Vagina (tissue), 2 donors: ENCODE data around the gene POLR1B.
A peak's percentile ranks its signal among the peaks of the same experiment; 100 is the strongest.

ENCODE experiments used
- CTCF ChIP-seq, 3 experiments: fragments of 450-650 bp in 2 of 3; fragments of 200-600 bp in 1 of 3; sonication (generic) in 1 of 3; IDR thresholded peaks; one replicate each; pipeline ENCODE4 v1.5.1; 2017 to 2019; ENCODE audit warnings: antibody characterized with exemption in 3 of 3, mild to moderate bottlenecking in 2 of 3, moderate library complexity in 2 of 3
- POLR2AphosphoS5 ChIP-seq, 2 donors: sonication (generic); formaldehyde crosslinking; IDR thresholded peaks; one replicate each; pipeline ENCODE4 v1.9.0; 2017; ENCODE audit warnings: antibody characterized with exemption in 2 of 2, mild to moderate bottlenecking in 2 of 2, low read depth in 1 of 2; ENCODE audit not compliant: insufficient read depth in 1 of 2

- peak; percentile 25 to 93 (median 72) for TF ChIP-seq CTCF (IDR thresholded peaks at IDR 0.05)
- TF ChIP-seq POLR2AphosphoS5 (IDR thresholded peaks at IDR 0.05; ENCODE audit: insufficient read depth in 1 of 2, low read depth in 1 of 2): peak in 1 of 2 donors; percentile 62
Measured at GRCh38 chr2:112626604-112627059, 84.4 kb downstream of the POLR1B start.
